Left lung (tissue), 10 donors: ENCODE measurements around the gene ZNF862. TPM values are rescaled to one million over a fixed set of nuclear protein-coding genes. Genes with fewer than 3 reads are reported as not detected.
"Not testable (repeated sequence)": the region's sequence is repeated elsewhere in the genome, so short reads cannot be mapped to it uniquely, and the experiment has no call there.

Source experiments
- ATAC-seq: fragments of 200-7000 bp; cut with Tn5 transposase; one replicate; pipeline ENCODE4 v1.9.1; 2020; ENCODE audit warnings: moderate library complexity
- DNase-seq, 4 donors: peaks; one replicate each; pipeline ENCODE4 v3.0.0-alpha.2; 2013 to 2020
- H3K27ac ChIP-seq, 2 donors: fragments of 200-600 bp; sonication (generic) in 1 of 2; one replicate each; pipeline versions ENCODE4 v1.5.0 to v1.8.0; 2020 to 2021
- H3K27me3 ChIP-seq, 2 donors: fragments of 200-600 bp; sonication (generic) in 1 of 2; one replicate each; pipeline versions ENCODE4 v1.5.0 to v1.8.0; 2020 to 2021
- H3K36me3 ChIP-seq, 2 donors: fragments of 200-600 bp; sonication (generic) in 1 of 2; one replicate each; pipeline versions ENCODE4 v1.5.0 to v1.8.0; 2020 to 2021
- H3K4me1 ChIP-seq, 2 donors: fragments of 200-600 bp; one replicate each; pipeline ENCODE4 v1.8.0; 2021
- H3K4me3 ChIP-seq, 2 donors: fragments of 200-600 bp; sonication (generic) in 1 of 2; one replicate each; pipeline versions ENCODE4 v1.5.0 to v1.8.0; 2020 to 2021; ENCODE audit warnings: mild to moderate bottlenecking in 1 of 2
- H3K9me3 ChIP-seq, 2 donors: fragments of 200-600 bp; sonication (generic) in 1 of 2; one replicate each; pipeline versions ENCODE4 v1.5.0 to v1.8.0; 2020 to 2021
- intact Hi-C, 2 donors: fragments of 100-400 bp; cut with DNase I; formaldehyde crosslinking; loops; one replicate each; pipeline versions ENCODE4 v1.11.2 to v1.14.2; 2022
- polyA plus RNA-seq, 6 donors: library from polyadenylated mRNA; unstranded; fragments of 120-200 nt; gene quantifications; one replicate each; pipeline ENCODE4 v1.2.1, GENCODE V29; 2013; ENCODE audit not compliant: insufficient read length in 6 of 6
- total RNA-seq, 2 donors: library from RNA; stranded (reverse); fragmentation: NEBNext Ultra II Directional; extraction: Animal tissue kit (Norgen Biotek cat#: 25700); gene quantifications; one replicate each; pipeline ENCODE4 v1.2.1, GENCODE V29; 2021
- TF ChIP-seq, protein P1 (sequence below), 2 donors: fragments of 200-600 bp; sonication (generic) in 1 of 2; IDR thresholded peaks; one replicate each; pipeline versions ENCODE4 v1.5.0 to v1.8.0; 2021; ENCODE audit warnings: antibody characterized with exemption in 2 of 2
- donor health status: DM: no; HTN: yes; CAD: no.
- donor health status: DM: no; HTN: no; CAD: no.

ZNF862 gene
- total and polyA plus RNA-seq, 8 donors, result 9.8 to 27.8 (median 23.9) TPM

DNA sequence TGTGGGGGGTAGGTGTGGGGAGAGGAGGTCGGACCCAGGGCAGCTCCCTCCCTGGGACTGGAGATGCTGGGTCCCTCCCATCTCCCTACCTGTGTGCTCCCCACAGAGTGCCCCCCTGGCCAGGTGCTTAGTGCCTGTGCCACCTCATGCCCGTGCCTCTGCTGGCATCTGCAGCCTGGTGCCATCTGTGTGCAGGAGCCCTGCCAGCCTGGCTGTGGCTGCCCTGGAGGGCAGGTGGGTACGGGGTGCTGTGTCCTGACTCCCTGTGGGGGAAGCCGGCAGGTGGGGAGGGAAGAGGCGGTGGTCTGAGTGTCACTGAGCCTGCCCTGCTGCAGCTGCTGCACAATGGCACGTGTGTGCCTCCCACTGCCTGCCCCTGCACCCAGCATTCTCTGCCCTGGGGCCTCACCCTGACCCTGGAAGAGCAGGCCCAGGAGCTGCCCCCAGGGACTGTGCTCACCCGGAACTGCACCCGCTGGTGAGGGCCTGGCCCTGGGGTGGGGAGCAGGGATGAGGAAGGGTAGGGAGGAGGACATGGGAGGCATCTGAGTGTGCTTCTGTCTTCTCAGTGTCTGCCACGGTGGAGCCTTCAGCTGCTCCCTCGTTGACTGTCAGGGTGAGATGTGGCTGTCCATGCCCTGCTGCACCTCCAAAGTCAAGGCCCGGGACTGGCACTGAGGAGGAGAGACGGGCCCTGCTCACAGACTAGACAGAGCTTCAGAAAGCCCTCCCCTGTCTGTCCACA lies 11.7 kb upstream of the ZNF862 start:
- H3K4me1 ChIP-seq, result no peaks in the 10 kb centered on the region
- ATAC-seq, result no peak
- TF ChIP-seq, protein P1, sequence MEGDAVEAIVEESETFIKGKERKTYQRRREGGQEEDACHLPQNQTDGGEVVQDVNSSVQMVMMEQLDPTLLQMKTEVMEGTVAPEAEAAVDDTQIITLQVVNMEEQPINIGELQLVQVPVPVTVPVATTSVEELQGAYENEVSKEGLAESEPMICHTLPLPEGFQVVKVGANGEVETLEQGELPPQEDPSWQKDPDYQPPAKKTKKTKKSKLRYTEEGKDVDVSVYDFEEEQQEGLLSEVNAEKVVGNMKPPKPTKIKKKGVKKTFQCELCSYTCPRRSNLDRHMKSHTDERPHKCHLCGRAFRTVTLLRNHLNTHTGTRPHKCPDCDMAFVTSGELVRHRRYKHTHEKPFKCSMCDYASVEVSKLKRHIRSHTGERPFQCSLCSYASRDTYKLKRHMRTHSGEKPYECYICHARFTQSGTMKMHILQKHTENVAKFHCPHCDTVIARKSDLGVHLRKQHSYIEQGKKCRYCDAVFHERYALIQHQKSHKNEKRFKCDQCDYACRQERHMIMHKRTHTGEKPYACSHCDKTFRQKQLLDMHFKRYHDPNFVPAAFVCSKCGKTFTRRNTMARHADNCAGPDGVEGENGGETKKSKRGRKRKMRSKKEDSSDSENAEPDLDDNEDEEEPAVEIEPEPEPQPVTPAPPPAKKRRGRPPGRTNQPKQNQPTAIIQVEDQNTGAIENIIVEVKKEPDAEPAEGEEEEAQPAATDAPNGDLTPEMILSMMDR (IDR thresholded peaks at IDR 0.05), result no peak
- H3K36me3 ChIP-seq, result no peaks in the 10 kb centered on the region
- no peaks in the 10 kb centered on the region for H3K27me3 ChIP-seq
- H3K27ac ChIP-seq, result no peak overlapping the region
- intact Hi-C loops, result no loop called here
- H3K4me3 ChIP-seq, result no peak overlapping the region
- no peaks in the 10 kb centered on the region for H3K9me3 ChIP-seq
- DNase-seq, result peak in 1 of 4 donors; percentile 73

DNA sequence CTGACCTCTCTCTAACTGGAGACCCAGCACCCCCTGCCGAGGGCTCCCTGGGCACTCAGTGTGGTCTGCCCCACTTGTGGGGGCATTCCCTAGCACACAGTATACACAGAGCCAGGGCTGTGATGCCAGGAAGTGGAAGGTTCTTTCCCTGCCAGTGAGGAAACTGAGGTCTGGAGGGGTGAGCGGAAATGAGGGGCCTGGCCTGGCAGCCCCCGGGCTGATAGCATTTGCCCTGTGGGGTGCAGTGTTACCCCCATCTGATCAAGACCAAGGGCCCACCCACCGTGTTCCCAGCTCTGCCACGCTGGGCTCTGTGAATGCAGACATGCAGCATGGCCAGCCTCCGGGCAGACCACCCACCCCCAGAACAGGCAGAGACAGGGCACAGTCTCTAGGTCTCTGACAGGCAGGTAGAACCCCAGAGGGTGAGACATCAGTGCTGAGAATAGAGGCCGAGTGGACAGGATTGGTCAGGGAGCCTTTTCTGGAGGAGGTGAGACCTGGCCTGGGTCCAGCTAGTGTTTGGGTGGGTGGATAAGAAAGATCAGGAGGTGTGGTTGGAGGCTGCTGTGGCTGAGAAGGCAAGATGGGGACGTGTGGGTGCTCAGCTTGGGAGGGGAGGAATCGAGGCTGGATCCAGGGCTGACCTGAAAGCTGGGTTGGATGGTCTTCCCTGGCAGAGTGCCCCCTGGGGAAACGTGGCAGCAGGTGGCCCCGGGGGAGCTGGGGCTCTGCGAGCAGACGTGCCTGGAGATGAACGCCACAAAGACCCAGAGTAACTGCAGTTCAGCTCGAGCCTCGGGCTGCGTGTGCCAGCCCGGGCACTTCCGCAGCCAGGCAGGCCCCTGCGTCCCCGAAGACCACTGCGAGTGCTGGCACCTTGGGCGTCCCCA lies 10.8 kb upstream of the ZNF862 start:
- ATAC-seq (no peak), DNase-seq (peak in 1 of 4 donors; percentile 16)
- intact Hi-C loops, result no loop called here
- Histone ChIP-seq H3K9me3 (no peaks in the 10 kb centered on the region), H3K27me3 (no peaks in the 10 kb centered on the region), H3K27ac (no peak overlapping the region), H3K4me3 (no peak overlapping the region), H3K4me1 (no peaks in the 10 kb centered on the region), H3K36me3 (no peaks in the 10 kb centered on the region)
- TF ChIP-seq, protein P1 (IDR thresholded peaks at IDR 0.05), result no peak

DNA sequence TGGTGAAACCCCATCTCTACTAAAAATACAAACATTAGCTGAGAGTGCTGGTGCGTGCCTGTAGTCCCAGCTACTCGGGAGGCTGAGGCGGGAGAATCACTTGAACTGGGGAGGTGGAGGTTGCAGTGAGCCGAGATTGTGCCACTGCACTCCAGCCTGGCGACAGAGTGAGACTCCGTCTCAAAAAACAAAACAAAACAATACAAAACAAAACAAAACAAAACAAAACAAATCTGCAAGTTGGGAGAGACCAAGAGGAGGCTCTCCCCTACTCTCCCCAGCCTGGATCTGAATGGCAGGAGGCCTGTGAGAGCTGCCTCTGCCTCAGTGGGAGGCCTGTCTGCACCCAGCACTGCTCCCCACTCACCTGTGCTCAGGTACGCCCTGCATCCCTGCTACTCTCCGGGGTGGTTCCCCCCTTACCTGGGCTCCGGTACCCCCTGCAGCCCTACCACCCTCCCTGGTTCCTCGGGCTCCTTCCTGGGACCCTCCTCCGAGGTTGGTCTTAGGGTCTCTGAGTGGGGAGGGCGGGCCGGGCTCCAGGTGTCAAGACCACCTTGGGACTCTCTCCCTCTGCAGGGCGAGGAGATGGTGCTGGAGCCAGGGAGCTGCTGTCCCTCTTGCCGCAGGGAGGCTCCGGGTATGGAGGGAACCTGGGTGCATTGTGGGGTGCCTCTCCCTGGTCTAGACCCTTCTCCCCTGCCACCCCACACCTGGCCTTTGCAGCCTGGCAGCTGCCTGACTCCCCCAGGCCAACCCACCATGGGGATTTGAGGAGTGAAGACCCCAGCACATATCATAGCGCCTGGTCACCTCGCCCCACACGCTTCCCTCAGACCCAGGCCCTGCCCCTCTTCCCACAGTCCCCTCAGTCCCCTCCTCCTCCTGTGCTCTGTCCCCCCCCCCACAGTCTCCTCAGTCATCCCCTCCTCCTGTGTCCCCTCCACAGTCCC lies 9.5 kb upstream of the ZNF862 start:
- DNase-seq (peak in 1 of 4 donors; percentile 14), ATAC-seq (no peak)
- Histone ChIP-seq H3K27me3 (no peaks in the 10 kb centered on the region), H3K4me1 (no peaks in the 10 kb centered on the region), H3K9me3 (no peaks in the 10 kb centered on the region), H3K27ac (no peak overlapping the region), H3K36me3 (no peaks in the 10 kb centered on the region), H3K4me3 (no peak overlapping the region)
- intact Hi-C loops, result no loop called here
- TF ChIP-seq, protein P1 (IDR thresholded peaks at IDR 0.05), result no peak

DNA sequence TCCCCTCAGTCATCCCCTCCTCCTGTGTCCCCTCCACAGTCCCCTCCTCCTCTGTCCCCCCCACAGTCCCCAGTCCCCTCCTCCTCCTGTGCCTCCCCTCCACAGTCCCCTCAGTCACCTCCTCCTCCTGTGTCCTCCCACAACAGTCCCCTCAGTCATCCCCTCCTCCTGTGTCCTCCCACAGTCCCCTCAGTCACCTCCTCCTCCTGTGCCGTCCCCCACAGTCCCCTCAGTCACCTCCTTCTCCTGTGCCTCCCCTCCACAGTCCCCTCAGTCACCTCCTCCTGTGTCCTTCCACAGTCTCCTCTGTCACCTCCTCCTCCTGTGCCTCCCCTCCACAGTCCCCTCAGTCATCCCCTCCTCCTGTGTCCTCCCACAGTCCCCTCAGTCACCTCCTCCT lies 7.6 kb upstream of the ZNF862 start:
- H3K27me3 ChIP-seq, H3K36me3 ChIP-seq, ATAC-seq, intact Hi-C loops, H3K4me3 ChIP-seq, H3K9me3 ChIP-seq, H3K4me1 ChIP-seq, DNase-seq, H3K27ac ChIP-seq: not testable (repeated sequence)

DNA sequence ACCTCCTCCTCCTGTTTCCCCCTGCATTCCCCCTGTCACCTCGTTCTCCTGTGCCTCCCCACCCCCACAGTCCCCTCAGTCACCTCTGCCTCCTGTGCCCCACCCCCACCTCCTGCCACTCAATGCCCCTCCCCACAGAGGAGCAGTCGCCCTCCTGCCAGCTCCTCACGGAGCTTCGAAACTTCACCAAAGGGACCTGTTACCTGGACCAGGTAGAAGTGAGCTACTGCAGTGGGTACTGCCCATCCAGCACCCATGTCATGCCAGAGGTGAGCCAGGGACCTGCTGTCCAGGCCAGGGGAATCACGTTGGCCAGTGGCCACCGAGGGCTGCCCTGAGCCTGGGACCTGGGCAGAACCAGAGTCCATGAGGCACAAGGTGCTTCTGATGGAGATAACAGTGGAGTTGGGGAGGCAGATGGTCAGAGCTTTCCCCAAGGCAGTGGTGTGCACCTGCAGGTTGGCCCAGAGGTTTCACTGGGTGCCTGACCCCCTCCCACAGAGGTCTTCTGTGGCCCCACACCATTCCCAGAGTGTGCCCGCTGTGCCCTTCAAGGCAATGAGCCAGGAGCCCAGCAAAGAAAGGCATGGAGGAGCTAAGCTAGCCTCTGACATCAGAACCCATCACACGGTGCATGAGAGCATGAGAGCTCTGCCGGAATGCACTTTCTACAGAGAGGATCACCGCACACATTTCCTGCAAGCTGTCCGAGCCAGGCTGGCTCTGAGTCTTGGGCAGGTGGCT lies 7.0 kb upstream of the ZNF862 start:
- Histone ChIP-seq H3K9me3 (no peaks in the 10 kb centered on the region), H3K27me3 (no peaks in the 10 kb centered on the region), H3K27ac (no peak overlapping the region), H3K4me1 (no peaks in the 10 kb centered on the region), H3K4me3 (no peak overlapping the region), H3K36me3 (no peaks in the 10 kb centered on the region)
- DNase-seq (peak in 1 of 4 donors; percentile 22), ATAC-seq (no peak)
- TF ChIP-seq, protein P1 (IDR thresholded peaks at IDR 0.05), result no peak
- intact Hi-C loops, result no loop called here
